Posterior cingulate gyrus (tissue), 11 donors: ENCODE measurements around the gene INTU.
A peak's percentile ranks its signal among the peaks of the same experiment; 100 is the strongest.
"Not testable (repeated sequence)": the region's sequence is repeated elsewhere in the genome, so short reads cannot be mapped to it uniquely, and the experiment has no call there.

Experiments
- DNase-seq, 10 donors: peaks; one replicate each; pipeline versions ENCODE4 v3.0.0 to v3.0.0-alpha.2; 2020 to 2021; ENCODE audit warnings: mixed read lengths in 3 of 10
- intact Hi-C: fragments of 100-400 bp; cut with DNase I; formaldehyde crosslinking; loops from one replicate; pipeline ENCODE4 v1.15.1; 2023

INTU gene

GRCh38 chr4:127641524-127641923 is 8.8 kb downstream of the INTU start:
- no peak for DNase-seq

GRCh38 chr4:127642169-127642568 is 9.4 kb downstream of the INTU start:
- no peak for DNase-seq
- intact Hi-C loops, result no loop called here

More at GRCh38 chr4:127641524-127641923, 8.8 kb downstream of the INTU start:
- intact Hi-C loops, result no loop called here

DNA sequence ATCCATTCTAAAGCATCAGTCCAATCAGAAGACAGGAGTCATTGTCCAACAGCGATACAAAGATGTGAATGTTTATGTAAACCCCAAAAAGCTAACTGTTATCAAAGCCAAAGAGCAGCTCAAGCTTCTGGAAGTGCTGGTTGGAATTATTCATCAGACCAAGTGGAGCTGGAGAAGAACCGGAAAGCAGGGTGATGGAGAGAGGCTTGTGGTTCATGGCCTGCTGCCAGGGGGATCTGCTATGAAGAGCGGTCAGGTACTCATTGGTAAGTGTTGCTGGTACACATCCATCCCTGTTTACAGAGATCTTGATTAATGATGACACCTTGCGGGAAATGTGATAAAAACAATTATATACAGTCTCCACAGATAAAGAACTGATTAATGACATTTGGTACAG is 11.0 kb downstream of the INTU start:
- no peak for DNase-seq
- intact Hi-C loops, result no loop called here

GRCh38 chr4:127648061-127648460 is 15.3 kb downstream of the INTU start:
- intact Hi-C loops, result no loop called here
- DNase-seq, result no peak

- DNase-seq, intact Hi-C loops: not testable (repeated sequence)
Measured at GRCh38 chr4:127655590-127655989, 22.8 kb downstream of the INTU start.

DNA sequence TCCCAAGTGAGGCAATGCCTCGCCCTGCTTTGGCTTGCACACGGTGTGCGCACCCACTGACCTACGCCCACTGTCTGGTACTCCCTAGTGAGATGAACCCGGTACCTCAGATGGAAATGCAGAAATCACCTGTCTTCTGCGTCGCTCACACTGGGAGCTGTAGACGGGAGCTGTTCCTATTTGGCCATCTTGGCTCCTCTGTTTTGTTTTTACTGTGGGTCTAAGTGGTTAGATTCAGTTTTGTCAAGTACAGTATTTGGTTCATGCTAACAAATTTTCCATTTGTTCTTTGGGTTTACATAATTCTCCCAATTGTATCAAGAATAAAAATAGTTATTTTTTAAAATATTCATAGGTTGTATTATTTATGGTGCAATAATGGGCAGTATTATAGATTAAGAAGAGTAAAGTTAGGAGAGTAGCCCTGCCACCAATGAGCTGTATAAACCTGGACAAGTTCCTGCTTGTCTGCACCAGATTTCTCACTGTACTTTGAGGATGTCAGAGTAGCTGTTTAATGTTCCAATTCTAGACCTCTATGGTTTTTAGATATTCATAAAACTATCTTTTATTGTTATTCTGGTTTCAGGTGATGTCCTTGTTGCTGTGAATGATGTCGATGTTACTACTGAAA is 23.4 kb downstream of the INTU start:
- DNase-seq, result no peak
- intact Hi-C loops, result no loop called here

DNA sequence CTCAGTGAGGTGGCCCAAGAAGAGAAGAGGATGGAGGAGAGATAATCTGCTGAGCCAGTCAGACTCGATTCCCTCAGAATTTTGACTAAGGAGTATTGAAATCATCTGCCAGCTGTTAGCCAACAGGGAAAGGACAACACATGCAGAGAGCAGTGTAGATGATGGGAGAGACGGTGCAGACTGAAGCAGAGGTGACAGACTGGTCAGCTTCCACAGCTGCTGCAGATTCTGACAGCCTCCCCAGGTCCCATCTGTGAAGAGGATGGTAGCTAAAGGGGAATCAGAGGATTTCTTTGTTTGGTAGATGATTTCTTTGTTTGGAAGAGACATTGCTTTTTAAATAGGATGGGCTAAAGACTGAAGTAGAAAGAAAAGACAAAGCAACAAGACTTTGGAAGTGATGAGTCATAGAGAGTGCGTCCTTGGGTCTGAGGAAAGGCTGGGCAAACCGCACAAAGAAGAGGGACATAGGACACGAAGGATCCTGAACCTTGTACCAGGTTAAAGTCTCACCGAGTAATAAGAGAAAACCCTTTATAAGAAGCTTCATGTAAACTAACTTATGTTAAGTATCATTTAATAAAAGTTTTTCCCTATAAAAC is 27.6 kb downstream of the INTU start:
- DNase-seq, result no peak
- intact Hi-C loops, result no loop called here

GRCh38 chr4:127667116-127667515 is 34.4 kb downstream of the INTU start:
- DNase-seq, result no peak
- intact Hi-C loops, result no loop called here

- DNase-seq, result no peak
- intact Hi-C loops, result no loop called here
Measured at GRCh38 chr4:127667772-127668171, 35.0 kb downstream of the INTU start.

DNA sequence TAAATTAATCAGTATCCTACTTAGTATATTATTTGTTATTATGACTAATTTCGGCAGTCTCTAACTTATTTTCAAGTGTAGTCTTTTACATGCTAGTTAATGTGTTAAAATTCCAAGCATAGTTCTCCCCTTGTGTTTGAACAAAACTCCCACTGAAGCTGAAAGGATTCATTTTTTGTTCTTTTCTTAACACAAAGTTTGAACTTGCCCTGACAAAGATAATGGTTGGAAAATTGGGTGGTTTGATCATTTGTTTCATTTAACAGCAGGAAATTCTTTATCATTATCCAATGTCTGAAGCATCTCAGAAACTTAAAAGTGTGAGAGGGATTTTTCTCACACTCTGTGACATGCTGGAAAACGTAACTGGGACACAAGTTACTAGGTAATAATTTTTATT is 36.0 kb downstream of the INTU start:
- intact Hi-C loops, result no loop called here
- no peak for DNase-seq

DNA sequence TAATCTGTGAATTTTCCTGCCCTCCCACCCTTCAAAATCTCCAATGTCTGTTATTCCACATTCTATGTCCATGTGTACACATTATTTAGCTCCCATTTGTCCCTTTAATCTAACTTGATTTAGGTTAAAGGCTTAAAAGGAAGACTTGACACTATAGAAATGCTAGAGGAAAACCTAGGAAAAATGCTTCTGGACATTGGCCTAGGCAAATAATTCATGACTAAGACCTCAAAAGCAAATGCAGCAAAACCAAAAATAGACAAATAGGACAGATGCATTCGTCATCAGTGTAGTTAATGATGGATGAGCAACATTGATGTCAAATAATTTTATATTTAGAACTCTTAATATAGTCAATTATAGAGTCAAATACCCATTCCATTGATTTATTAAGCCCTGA is 36.9 kb downstream of the INTU start:
- no peak for DNase-seq
- intact Hi-C loops, result no loop called here

DNA sequence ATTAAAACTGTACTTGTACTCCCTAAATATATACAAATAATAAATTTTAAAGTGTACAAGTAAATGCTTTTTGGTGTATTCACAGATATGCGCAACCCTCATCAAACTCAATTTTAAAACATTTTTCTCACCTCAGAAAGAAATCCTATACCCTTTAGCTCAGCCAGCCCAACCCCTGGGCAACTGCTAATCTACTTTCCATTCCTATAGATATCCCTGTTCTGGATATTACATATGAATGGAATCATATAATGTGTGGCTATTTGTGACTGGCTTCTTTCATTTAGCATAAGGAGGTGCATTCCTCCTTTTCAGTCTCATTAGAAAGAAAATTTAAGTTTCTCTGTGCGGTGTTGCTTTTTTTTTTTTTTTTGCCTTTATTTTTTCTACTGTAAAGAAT is 39.4 kb downstream of the INTU start:
- DNase-seq, result no peak
- intact Hi-C loops, result no loop called here

DNA sequence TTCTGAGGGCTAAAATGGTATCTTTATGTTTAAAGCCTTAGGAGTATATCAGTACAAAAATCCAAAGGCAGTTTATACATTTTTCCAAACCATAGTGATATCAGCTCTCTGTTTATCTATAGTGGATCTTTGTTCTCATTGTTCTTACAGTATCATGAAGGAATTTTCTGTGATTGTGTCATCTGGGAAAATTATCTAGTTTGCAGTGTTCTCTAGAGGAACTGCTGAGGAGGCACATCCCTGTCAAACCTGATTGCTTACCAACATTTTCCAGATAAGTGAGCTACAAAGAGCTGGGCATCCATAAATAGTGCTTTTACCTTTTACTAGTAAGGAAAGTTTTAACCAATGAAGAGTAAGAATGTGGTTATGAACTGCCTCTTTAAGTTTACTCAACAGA is 52.5 kb downstream of the INTU start:
- DNase-seq, result no peak
- intact Hi-C loops, result no loop called here

GRCh38 chr4:127686658-127687057 is 53.9 kb downstream of the INTU start:
- intact Hi-C loops, result no loop called here
- DNase-seq, result no peak

DNA sequence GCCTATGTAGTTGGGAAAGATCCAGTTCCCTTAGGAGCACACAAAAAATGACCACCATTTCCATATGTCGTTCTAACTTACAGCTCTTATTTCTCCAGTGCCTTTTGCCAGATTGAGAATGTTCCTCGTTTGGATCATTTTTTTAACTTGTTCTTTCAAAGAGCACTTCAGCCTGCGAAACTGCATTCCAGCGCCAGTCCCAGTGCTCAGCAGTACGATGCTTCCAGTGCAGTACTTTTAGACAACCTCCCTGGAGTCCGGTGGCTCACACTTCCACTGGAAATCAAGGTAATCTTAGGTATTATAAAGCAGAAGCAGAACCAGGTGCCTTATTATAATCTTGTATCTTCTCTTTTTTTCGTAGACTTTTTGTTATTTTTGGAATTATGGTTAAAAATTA is 54.8 kb downstream of the INTU start:
- intact Hi-C loops, result no loop called here
- peak in 1 of 10 donors; percentile 50 for DNase-seq

DNA sequence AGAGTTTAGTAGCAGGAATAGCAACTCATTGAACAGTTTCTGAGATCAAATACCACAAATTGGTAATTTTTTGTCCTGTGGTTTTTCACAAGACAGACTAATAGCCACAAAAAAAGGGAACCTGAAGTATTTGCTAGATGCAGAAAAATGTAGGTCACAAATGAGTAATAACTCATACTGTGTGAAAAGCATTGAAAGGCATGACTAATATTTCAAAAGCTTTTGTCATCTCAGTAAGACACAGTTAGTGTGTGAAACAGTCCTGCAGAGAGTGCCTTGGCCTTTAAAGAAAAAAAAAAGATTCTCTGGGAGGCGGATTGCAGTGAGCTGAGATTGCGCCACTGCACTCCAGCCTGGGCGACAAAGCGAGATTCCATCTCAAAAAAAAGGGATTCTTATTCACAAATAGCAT is 66.0 kb downstream of the INTU start:
- intact Hi-C loops, result no loop called here
- peak in 2 of 10 donors; percentile 34 to 49 for DNase-seq

- peak in 1 of 10 donors; percentile 28 for DNase-seq
- intact Hi-C loops, result no loop called here
Measured at GRCh38 chr4:127708985-127709384, 76.2 kb downstream of the INTU start.

- intact Hi-C loops, result no loop called here
- no peak for DNase-seq
Measured at GRCh38 chr4:127709456-127709855, 76.7 kb downstream of the INTU start.

DNA sequence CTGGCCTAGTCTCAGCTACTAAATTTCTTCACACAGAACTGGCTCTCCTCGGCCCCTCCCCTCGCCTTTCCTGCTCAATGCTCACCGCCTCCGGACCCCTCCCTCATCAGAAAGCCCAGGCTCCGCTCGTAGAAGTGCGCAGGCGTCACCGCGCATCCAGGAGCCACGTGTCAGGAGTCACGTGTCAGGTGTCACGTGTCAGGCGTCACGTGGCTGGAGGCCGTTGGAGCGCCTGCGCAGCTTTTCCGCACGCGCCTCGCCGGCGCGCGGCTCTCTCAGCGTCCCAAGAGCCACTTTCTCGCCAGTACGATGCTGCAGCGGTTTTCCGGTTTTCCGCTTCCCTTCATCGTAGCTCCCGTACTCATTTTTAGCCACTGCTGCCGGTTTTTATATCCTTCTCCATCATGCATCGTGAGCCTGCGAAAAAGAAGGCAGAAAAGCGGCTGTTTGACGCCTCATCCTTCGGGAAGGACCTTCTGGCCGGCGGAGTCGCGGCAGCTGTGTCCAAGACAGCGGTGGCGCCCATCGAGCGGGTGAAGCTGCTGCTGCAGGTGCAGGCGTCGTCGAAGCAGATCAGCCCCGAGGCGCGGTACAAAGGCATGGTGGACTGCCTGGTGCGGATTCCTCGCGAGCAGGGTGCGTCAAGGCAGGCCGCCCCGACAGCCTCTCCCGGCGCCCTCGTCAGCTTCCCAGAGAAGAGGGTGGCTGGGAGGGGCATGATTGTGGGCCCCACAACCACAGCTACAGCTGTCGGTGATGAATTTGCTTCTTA is 97.6 kb downstream of the INTU start, which contains the start of gene SLC25A31:
TSS of gene SLC25A31 (plus strand) at position 259 of the 772 bp plus-strand sequence. CDS start at position 405, 146 bp downstream.
- DNase-seq, result peak in 2 of 10 donors; percentile 65 to 87
- intact Hi-C loops, result no loop called here

- peak in 1 of 10 donors; percentile 61 for DNase-seq
- intact Hi-C loops, result no loop called here
Measured at GRCh38 chr4:127731406-127731805, 98.6 kb downstream of the INTU start.

DNA sequence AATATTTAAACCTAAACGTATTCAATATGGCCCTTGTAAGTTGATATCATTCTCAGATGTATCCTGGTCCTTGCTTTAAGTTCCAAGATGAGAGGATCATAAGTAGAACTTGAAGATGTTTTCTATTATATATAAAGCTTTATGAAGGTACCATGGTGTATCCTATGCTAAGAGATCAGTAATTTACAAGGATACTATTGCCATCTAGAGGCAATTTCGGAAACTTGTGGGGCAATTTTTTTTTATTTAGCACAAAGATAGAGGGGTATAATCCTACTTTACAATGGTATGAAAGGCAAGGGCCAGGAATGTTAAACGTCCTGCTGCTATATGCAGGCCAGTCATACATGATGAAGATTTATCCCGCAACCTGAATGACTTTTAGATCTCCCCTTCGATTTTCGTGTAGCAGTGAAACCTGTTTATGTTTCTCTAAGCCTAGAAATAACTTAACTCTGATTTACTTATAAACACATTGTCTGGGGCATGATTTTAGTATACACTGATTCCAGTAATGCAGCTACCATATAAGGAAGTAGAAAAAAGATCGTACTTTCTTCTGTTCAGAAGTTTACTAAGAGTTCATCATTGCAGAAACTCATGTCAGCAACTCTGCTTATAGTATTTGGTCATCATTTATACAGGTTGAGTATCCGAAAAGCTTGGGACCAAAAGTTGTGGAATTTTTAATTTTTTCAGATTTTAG is 100.0 kb downstream of the INTU start:
- no peak for DNase-seq
- intact Hi-C loops, result loop anchor here (1.0 kb wide), 1 partner anchor 127 kb away; no protein-coding TSS in a partner anchor
